ENCODE measurements around the gene NETO1.

The NETO1 gene

GRCh38 chr18:72704202-72704601 lies 163.6 kb downstream of the NETO1 start:
- H3K4me3 ChIP-seq, result no peak overlapping the region
- no peak overlapping the region for H3K27ac ChIP-seq
- no peak for DNase-seq (ENCODE audit: low spot score)
- TF ChIP-seq, protein P1, sequence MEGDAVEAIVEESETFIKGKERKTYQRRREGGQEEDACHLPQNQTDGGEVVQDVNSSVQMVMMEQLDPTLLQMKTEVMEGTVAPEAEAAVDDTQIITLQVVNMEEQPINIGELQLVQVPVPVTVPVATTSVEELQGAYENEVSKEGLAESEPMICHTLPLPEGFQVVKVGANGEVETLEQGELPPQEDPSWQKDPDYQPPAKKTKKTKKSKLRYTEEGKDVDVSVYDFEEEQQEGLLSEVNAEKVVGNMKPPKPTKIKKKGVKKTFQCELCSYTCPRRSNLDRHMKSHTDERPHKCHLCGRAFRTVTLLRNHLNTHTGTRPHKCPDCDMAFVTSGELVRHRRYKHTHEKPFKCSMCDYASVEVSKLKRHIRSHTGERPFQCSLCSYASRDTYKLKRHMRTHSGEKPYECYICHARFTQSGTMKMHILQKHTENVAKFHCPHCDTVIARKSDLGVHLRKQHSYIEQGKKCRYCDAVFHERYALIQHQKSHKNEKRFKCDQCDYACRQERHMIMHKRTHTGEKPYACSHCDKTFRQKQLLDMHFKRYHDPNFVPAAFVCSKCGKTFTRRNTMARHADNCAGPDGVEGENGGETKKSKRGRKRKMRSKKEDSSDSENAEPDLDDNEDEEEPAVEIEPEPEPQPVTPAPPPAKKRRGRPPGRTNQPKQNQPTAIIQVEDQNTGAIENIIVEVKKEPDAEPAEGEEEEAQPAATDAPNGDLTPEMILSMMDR (IDR thresholded peaks at IDR 0.05), result no peak

GRCh38 chr18:72700961-72701710 lies 166.7 kb downstream of the NETO1 start:
- TF ChIP-seq, protein P1 (IDR thresholded peaks at IDR 0.05), result no peak
- no peak overlapping the region for H3K4me3 ChIP-seq
- DNase-seq (ENCODE audit: low spot score), result no peak

DNA sequence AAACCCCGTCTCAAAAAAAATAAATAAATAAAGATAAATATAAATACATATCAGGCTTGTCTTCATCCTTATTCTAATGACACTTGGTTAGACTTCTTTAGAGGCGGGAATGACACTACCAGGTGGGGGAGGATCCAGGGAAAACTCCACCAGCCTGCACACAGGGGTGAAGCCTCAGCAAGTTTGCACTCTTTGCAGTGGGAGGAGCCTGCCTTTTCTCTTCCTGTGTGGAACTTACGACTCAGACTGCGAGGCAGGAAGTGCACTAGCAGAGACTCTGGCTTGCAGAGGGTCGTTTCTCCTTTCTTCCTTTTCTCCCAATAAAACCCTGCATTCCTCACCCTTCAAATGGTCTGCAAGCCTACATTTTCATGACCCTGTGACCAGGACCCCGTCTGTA lies 170.1 kb downstream of the NETO1 start:
- no peak for DNase-seq (ENCODE audit: low spot score)
- Histone ChIP-seq H3K27ac (no peak overlapping the region), H3K4me3 (no peak overlapping the region)
- TF ChIP-seq, protein P1 (IDR thresholded peaks at IDR 0.05), result no peak

More at GRCh38 chr18:72700961-72701710, 166.7 kb downstream of the NETO1 start:
- no peak overlapping the region for H3K27ac ChIP-seq

DNA sequence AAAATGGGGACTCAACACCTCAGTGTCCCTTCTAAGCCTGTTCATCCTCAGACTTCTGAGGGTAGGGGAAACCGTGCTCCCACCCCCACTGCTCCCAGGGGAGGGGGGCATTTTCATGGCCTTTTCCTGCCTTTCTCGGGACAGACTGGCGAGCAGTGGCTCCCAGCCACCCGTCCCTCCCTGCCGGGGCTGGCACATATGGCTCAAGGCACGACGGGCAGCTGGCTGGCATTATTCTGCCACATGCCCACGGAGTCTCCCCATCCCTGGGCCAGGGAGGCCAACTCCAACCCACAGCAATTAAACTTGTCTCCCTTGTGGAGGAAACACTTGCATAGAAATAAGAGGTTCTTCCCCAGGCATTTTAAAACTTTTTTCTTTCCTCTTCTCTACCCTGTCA lies 175.2 kb downstream of the NETO1 start:
- no peak overlapping the region for H3K4me3 ChIP-seq
- TF ChIP-seq, protein P1 (IDR thresholded peaks at IDR 0.05), result no peak
- no peak for DNase-seq (ENCODE audit: low spot score)
- no peak overlapping the region for H3K27ac ChIP-seq
